ENCODE measurements around the gene VTCN1.
"Not testable (repeated sequence)": the region's sequence is repeated elsewhere in the genome, so short reads cannot be mapped to it uniquely, and the experiment has no call there.

VTCN1 gene, protein sequence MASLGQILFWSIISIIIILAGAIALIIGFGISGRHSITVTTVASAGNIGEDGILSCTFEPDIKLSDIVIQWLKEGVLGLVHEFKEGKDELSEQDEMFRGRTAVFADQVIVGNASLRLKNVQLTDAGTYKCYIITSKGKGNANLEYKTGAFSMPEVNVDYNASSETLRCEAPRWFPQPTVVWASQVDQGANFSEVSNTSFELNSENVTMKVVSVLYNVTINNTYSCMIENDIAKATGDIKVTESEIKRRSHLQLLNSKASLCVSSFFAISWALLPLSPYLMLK

DNA sequence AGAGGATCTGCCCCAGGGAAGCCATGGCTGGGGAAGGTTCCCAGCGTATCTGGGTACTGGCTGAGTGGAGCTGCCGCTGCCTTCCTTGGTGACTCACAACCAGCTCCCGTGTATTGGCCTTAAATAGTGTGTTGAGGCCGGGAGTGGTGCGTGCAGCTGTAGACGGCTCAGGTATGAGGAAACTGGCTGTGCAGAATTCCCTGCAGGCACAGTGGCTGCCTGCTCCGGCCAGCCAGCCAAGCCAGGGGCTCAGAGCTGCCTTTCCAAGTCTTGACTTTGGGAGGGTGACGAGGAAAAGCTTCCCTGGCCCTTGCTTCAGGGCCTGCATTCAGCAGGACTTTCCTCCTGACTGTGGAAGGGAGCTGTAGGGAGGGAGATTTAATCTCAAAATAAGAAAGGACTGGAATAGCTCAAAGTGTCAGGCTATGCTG is at the start of gene VTCN1:
TSS of gene VTCN1 (minus strand) at position 97 of the 431 bp plus-strand sequence. CDS start at position 25, 72 bp downstream.
- in situ Hi-C loops (cut with MboI; ENCODE audit: low sequenced_read_pairs), result no loop called here

DNA sequence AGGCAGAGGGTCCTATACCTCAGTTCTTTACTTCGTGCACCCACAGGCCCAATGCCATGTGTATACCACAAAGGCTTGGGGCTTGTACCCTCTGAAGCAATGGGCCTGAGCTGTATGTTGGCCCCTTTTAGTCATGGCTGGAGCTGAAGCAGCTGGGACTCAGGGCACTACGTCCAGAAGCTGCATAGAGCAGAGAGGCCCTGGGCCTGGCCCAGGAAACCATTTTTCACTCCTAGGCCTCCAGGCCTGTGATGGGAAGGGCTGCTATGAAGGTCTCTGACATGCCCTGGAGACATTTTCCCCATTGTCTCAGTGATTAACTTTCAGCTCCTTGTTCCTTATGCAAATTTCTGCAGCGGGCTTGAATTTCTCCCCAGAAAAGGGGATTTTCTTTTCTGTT is 48.1 kb upstream of the VTCN1 start:
- in situ Hi-C loops (cut with MboI; ENCODE audit: low sequenced_read_pairs), result no loop called here

DNA sequence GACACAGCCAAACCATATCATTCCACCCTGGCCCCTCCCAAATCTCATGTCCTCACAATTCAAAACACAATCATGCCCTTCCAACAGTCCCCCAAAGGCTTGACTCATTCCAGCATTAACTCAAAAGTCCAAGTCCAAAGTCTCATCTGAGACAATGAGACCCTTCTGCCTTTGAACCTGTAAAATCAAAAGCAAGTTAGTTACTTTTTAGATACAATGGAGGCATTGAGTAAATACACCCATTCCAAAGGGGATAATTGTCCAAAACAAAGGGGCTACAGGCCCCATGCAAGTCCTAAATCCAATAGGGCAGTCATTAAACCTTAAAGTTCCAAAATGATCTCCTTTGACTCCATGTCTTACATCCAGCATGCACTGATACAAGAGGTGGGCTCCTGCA is 47.3 kb upstream of the VTCN1 start:
- in situ Hi-C loops (cut with MboI; ENCODE audit: low sequenced_read_pairs), result not testable (repeated sequence)

- in situ Hi-C loops (cut with MboI; ENCODE audit: low sequenced_read_pairs), result no loop called here
Measured at GRCh38 chr1:117257291-117257690, 46.6 kb upstream of the VTCN1 start.

GRCh38 chr1:117250061-117250606 is 39.4 kb upstream of the VTCN1 start:
- in situ Hi-C loops (cut with MboI; ENCODE audit: low sequenced_read_pairs), result no loop called here

DNA sequence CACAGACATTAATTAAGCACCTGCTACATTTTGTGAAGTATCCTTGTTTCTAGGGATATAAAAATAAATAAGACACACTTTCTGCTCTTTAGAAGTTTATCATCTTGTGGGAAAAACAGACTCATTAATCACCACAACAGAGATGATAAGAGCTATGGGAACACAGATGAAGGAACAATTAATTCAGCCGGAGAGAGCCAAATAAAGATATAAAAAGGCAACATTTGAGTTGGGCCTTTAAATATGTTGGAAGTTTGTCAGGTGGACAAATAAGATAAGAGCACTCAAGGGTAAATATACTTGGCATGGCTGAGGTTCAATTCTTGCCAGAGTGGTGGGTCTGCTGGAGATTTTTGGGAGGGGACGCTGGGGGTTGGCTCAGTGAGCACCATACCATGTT is 34.2 kb upstream of the VTCN1 start:
- in situ Hi-C loops (cut with MboI; ENCODE audit: low sequenced_read_pairs), result no loop called here

DNA sequence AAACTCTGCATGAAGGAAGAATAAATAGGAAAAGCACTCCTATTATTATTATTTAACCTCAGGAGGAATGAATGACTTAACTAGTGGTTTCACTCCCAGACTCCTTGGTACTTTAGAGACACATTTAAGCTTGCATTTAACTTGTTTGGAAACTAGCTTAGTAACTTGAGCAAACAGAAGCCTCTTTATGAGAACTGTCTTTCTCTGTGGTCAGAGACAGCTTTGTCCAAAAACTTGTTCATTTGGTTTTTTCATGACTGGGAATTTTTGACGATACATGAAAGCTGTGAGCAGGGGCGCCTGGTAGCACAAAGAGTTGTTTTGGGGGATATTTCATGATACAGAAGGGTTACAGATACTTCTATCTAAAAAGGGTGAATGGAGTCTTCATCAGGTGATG is 33.6 kb upstream of the VTCN1 start:
- in situ Hi-C loops (cut with MboI; ENCODE audit: low sequenced_read_pairs), result no loop called here

GRCh38 chr1:117241512-117241911 is 30.8 kb upstream of the VTCN1 start:
- in situ Hi-C loops (cut with MboI; ENCODE audit: low sequenced_read_pairs), result no loop called here

GRCh38 chr1:117240547-117240946 is 29.8 kb upstream of the VTCN1 start:
- in situ Hi-C loops (cut with MboI; ENCODE audit: low sequenced_read_pairs), result no loop called here

DNA sequence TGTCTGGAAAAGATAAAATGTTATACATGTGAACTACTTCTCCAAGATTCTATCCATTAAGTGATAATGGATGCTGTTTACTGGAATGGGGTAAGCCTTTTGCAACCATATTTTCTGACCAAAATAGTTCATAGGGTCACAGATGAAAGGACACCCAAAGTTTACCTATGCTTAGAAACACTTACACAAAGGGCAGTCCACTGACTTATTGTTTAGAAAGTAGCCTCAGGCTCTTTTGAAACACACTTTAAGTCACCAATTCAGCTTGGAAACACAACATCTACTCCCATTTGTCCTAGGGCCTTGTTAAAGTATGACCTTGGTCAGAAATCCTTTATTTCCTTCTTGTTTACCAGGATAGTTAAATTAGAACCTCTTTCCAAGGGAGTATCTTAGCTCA is 28.7 kb upstream of the VTCN1 start:
- in situ Hi-C loops (cut with MboI; ENCODE audit: low sequenced_read_pairs), result no loop called here

- in situ Hi-C loops (cut with MboI; ENCODE audit: low sequenced_read_pairs), result no loop called here
Measured at GRCh38 chr1:117237726-117238381, 27.1 kb upstream of the VTCN1 start.

DNA sequence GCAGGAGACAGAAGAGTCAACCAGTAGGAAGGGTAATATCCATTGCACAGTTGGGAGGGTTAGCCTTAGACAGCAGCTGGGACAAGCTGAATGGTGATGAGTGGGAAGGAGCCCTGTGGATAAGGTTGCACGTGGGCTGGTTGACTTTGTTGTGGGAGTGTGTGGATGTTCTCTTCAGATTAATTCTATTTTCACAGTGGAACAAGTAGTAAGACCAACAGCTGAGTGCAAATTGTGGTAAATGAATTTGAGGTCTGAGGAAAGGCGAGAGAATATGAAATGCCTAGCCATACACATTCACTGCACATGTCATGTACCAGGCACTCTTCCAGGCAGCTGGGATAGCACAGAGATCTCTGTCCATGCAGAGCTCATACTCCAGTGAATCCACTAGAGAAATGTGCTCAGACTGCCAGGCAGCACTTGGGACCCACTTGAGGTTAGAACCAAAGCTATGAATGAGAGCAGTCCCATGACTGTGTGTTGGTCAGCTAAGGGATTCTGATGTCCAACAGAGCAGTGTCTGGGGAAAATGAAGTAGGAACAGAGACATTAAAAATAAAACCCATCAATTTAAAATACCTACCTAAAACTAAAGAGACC is 25.2 kb upstream of the VTCN1 start:
- in situ Hi-C loops (cut with MboI; ENCODE audit: low sequenced_read_pairs), result no loop called here

DNA sequence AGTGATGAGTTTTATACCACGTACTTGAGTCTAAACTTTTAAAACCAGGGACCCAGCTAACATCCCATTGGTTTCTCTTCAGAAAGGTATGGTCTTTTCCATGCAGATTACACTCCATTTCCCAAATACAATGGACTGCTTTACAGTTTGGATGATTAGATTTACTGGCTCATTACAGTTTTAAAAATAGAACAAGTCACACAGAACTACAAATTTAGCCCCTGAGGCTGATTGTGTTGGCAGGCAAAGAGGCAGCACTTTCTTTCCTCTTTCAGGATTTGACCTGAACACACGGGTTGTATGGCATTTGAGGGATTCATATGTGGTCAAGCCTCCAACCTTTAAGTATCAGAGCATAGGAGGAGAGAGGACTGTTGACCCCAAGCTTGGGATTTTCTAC is 21.8 kb upstream of the VTCN1 start:
- in situ Hi-C loops (cut with MboI; ENCODE audit: low sequenced_read_pairs), result no loop called here

- in situ Hi-C loops (cut with MboI; ENCODE audit: low sequenced_read_pairs), result no loop called here
Measured at GRCh38 chr1:117231748-117232373, 21.1 kb upstream of the VTCN1 start.

DNA sequence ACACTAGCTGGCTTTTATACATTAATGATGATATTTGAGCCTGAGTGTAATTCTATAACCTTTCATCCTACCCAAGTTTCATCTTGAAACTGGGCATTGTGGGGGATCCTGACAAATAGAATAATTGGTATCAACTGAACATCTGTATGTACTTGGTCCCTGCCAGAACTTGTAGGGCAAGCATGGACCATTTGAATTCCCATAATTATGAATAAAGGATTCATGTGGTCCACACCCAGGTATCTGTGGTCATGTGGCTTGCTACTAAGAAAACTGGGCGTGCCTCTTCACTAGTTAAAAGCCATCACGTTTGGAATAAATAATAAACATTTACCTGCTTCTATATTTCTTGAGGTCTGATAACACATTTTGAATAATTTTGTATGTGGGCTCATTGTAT is 20.6 kb upstream of the VTCN1 start:
- in situ Hi-C loops (cut with MboI; ENCODE audit: low sequenced_read_pairs), result no loop called here

DNA sequence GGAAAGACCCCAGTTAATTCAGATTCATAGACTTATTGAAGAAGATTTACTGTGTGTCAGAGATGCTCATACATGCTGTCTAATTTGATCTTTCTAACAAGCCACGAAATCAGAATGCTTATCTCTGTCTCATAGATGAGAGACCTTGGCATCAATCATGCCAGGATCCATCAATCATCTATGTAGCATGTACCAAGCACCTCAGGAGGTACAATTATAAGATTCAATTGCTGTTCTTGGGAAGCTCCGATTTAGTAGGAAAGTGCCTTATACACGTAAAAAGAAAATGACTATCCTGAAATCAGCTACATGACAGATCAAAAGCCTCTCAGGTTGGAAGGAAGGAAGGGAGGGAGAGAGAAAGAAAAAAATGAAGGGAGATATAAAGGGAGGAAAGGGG is 18.5 kb upstream of the VTCN1 start:
- in situ Hi-C loops (cut with MboI; ENCODE audit: low sequenced_read_pairs), result no loop called here

DNA sequence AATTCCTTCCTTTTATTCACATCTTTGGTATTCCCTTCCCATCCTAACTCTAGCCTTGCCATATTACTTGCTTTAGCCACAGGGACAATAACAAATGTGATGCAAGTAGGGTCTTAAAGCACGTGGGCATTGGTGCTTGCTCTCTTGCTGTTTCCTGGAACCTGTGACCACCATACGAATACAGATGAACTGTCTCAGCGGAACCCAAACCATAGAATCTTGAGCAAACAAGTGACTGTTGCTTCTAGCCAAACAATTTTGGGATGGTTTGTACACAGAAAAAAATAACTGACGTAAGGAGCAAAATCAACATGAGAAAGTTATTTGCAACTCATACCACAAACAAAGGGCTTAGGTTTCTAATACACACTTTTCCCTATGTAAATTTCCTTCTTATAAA is 15.2 kb upstream of the VTCN1 start:
- in situ Hi-C loops (cut with MboI; ENCODE audit: low sequenced_read_pairs), result no loop called here

- in situ Hi-C loops (cut with MboI; ENCODE audit: low sequenced_read_pairs), result no loop called here
Measured at GRCh38 chr1:117216718-117217117, 6.0 kb upstream of the VTCN1 start.

DNA sequence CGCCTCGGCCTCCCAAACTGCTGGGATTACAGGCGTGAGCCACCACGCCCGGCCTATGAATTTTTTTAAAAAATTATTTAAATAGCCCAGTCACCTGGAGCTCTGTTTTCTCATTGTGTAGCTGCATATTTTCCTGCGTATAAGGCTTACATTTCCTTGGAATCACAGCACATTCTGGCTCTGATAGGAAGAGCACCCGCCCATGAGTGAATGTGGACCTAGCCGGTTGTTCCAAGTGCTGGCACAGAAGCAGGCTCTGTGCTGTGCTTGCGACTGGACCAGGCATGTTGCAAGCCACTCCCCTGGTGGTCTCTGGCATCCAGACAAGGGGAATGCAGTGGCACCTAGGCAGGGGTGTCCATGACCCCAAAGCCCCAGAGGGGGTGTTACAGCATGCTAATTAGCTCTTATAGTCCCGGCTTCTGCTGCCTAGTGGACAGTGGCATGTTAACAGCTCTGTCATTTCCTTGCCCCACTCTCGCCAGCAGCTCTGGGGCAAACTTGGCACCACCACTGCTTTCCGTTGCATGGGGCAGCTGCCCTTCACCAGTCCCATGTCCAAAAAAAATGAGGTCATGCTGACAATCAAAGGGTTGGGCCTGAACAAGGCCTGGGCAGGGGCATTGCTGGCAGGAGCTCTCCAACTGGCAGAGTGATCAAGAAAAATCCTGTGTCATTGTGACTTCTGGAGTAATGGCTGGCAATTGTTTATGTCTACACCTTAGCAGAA is 5.2 kb upstream of the VTCN1 start:
- in situ Hi-C loops (cut with MboI; ENCODE audit: low sequenced_read_pairs), result no loop called here

GRCh38 chr1:117215019-117215418 is 4.3 kb upstream of the VTCN1 start:
- in situ Hi-C loops (cut with MboI; ENCODE audit: low sequenced_read_pairs), result no loop called here

- in situ Hi-C loops (cut with MboI; ENCODE audit: low sequenced_read_pairs), result no loop called here
Measured at GRCh38 chr1:117213046-117213445, 2.3 kb upstream of the VTCN1 start.
